Astrocyte (in vitro differentiated cells and primary cell): ENCODE data around the gene DNAJC11. TPM values are rescaled to one million over a fixed set of nuclear protein-coding genes. Genes with fewer than 3 reads are reported as not detected.
A peak's percentile ranks its signal among the peaks of the same experiment; 100 is the strongest.
"Not testable (repeated sequence)": the region's sequence is repeated elsewhere in the genome, so short reads cannot be mapped to it uniquely, and the experiment has no call there.

ENCODE experiments used
- DNase-seq: peaks from one replicate; pipeline ENCODE4 v3.0.0-alpha.2; 2010; ENCODE audit warnings: low read depth
- FAIRE-seq: peaks from 2 replicates; lab custom pipeline; 2011; peaks lifted over from hg19 to GRCh38; lab: Jason Lieb, UNC
- H2AFZ ChIP-seq: 2 replicates; pipeline ENCODE4 v1.6.0; 2012; ENCODE audit warnings: low read depth, low read length, inconsistent platforms
- H3K27ac ChIP-seq: 2 replicates; pipeline ENCODE4 v1.5.1; 2011; ENCODE audit warnings: low read depth, low read length, inconsistent platforms
- H3K27me3 ChIP-seq: 2 replicates; pipeline ENCODE4 v1.6.0; 2011; ENCODE audit warnings: low read length, inconsistent platforms; ENCODE audit not compliant: insufficient read depth
- H3K36me3 ChIP-seq: 2 replicates; pipeline ENCODE4 v1.5.1; 2011; ENCODE audit warnings: low read length, inconsistent platforms; ENCODE audit not compliant: insufficient read depth
- H3K4me1 ChIP-seq: 2 replicates; pipeline ENCODE4 v1.5.1; 2011; ENCODE audit warnings: low read length, inconsistent platforms; ENCODE audit not compliant: insufficient read depth
- H3K4me2 ChIP-seq: 2 replicates; pipeline ENCODE4 v1.6.0; 2012; ENCODE audit warnings: low read length, inconsistent platforms
- H3K4me3 ChIP-seq: 2 replicates; pipeline ENCODE4 v1.5.1; 2011; ENCODE audit warnings: low read depth, mild to moderate bottlenecking, low read length, inconsistent platforms; ENCODE audit not compliant: insufficient read depth
- H3K79me2 ChIP-seq: 2 replicates; pipeline ENCODE4 v1.6.0; 2012; ENCODE audit warnings: mild to moderate bottlenecking, low read length, inconsistent platforms; ENCODE audit not compliant: insufficient read depth
- H3K9ac ChIP-seq: 2 replicates; pipeline ENCODE4 v1.6.0; 2012; ENCODE audit warnings: mild to moderate bottlenecking, low read length, inconsistent platforms
- H3K9me3 ChIP-seq: 2 replicates; pipeline ENCODE4 v1.5.1; 2012; ENCODE audit warnings: low read depth, mild to moderate bottlenecking, low read length, inconsistent platforms; ENCODE audit not compliant: insufficient read depth
- H4K20me1 ChIP-seq: 2 replicates; pipeline ENCODE4 v1.6.0; 2012; ENCODE audit warnings: low read length, inconsistent platforms; ENCODE audit not compliant: insufficient read depth
- H3K27ac Mint-ChIP-seq: one replicate; pipeline ENCODE4 v1.8.0; 2021; ENCODE audit warnings: mild to moderate bottlenecking, mixed read lengths; ENCODE audit not compliant: unreplicated experiment
- H3K27me3 Mint-ChIP-seq: one replicate; pipeline ENCODE4 v1.8.0; 2021; ENCODE audit warnings: low read depth, mixed read lengths; ENCODE audit not compliant: unreplicated experiment
- H3K36me3 Mint-ChIP-seq: one replicate; pipeline ENCODE4 v1.8.0; 2021; ENCODE audit warnings: low read depth, mixed read lengths; ENCODE audit not compliant: unreplicated experiment
- H3K4me1 Mint-ChIP-seq: one replicate; pipeline ENCODE4 v1.8.0; 2021; ENCODE audit warnings: low read depth, mixed read lengths; ENCODE audit not compliant: unreplicated experiment
- H3K4me3 Mint-ChIP-seq: one replicate; pipeline ENCODE4 v1.8.0; 2021; ENCODE audit warnings: mild to moderate bottlenecking, moderate library complexity, mixed read lengths; ENCODE audit not compliant: unreplicated experiment
- H3K9me3 Mint-ChIP-seq: one replicate; pipeline ENCODE4 v1.8.0; 2021; ENCODE audit warnings: mild to moderate bottlenecking, mixed read lengths; ENCODE audit not compliant: unreplicated experiment
- CTCF ChIP-seq: IDR thresholded peaks from 2 replicates; pipeline ENCODE4 v1.5.1; 2011; ENCODE audit warnings: low read depth, mild to moderate bottlenecking, inconsistent platforms, low read length, moderate library complexity; ENCODE audit not compliant: insufficient read depth
- EZH2 ChIP-seq: IDR thresholded peaks from 2 replicates; pipeline ENCODE4 v1.6.1; 2012; ENCODE audit warnings: mild to moderate bottlenecking, low read length, inconsistent platforms; ENCODE audit not compliant: insufficient read depth
- total RNA-seq: library from RNA; stranded (reverse); gene quantifications from 2 replicates; pipeline ENCODE4 v1.2.1, GENCODE V29; 2021

The DNAJC11 gene
- total RNA-seq, 1 donor from 2014 or later = 63.9 TPM

GRCh38 chr1:6700853-6701436 lies 671 bp downstream of the DNAJC11 start:
- peaks cover 19% of the 10 kb centered on the region for H4K20me1 ChIP-seq
- peak overlapping the region; percentile 91 for H3K4me3 ChIP-seq
- Mint-ChIP-seq H3K9me3 (no peaks in the 10 kb centered on the region), H3K4me3 (peak overlapping the region; percentile 97), H3K27ac (peak overlapping the region; percentile 96), H3K4me1 (peaks cover 15% of the 10 kb centered on the region), H3K27me3 (no peaks in the 10 kb centered on the region), H3K36me3 (no peaks in the 10 kb centered on the region)
- H3K79me2 ChIP-seq = peaks cover 54% of the 10 kb centered on the region
- DNase-seq (no peak), FAIRE-seq (no peak)
- H3K9me3 ChIP-seq = no peaks in the 10 kb centered on the region
- H3K27me3 ChIP-seq = no peaks in the 10 kb centered on the region
- peak overlapping the region; percentile 94 for H3K27ac ChIP-seq
- H3K9ac ChIP-seq = peak overlapping the region; percentile 98
- H3K36me3 ChIP-seq = no peaks in the 10 kb centered on the region
- peak overlapping the region; percentile 98 for H2AFZ ChIP-seq
- peak overlapping the region; percentile 94 for H3K4me2 ChIP-seq
- TF ChIP-seq CTCF = no peak
- TF ChIP-seq EZH2 = no peak
- peaks cover 6% of the 10 kb centered on the region for H3K4me1 ChIP-seq

GRCh38 chr1:6699915-6700314 lies 1.7 kb downstream of the DNAJC11 start:
- H3K27ac Mint-ChIP-seq, H3K36me3 ChIP-seq, H3K4me3 ChIP-seq, H3K9me3 ChIP-seq, H3K36me3 Mint-ChIP-seq, FAIRE-seq, DNase-seq, H2AFZ ChIP-seq, H3K9me3 Mint-ChIP-seq, H3K27me3 Mint-ChIP-seq, H3K27ac ChIP-seq, H3K9ac ChIP-seq, H3K27me3 ChIP-seq: not testable (repeated sequence)
- Mint-ChIP-seq H3K4me3 (peak overlapping the region; percentile 97), H3K4me1 (peaks cover 19% of the 10 kb centered on the region)
- Histone ChIP-seq H3K4me1 (peaks cover 10% of the 10 kb centered on the region), H3K79me2 (peaks cover 62% of the 10 kb centered on the region), H4K20me1 (peaks cover 23% of the 10 kb centered on the region), H3K4me2 (peak overlapping the region; percentile 94)

- Mint-ChIP-seq H3K4me1 (peaks cover 23% of the 10 kb centered on the region), H3K27me3 (no peaks in the 10 kb centered on the region), H3K36me3 (no peaks in the 10 kb centered on the region), H3K9me3 (no peaks in the 10 kb centered on the region), H3K4me3 (no peak overlapping the region), H3K27ac (peak overlapping the region; percentile 15)
- H3K36me3 ChIP-seq = no peaks in the 10 kb centered on the region
- H3K79me2 ChIP-seq = peaks cover 71% of the 10 kb centered on the region
- no peak overlapping the region for H2AFZ ChIP-seq
- peaks cover 8% of the 10 kb centered on the region for H3K4me1 ChIP-seq
- no peak overlapping the region for H3K9ac ChIP-seq
- no peaks in the 10 kb centered on the region for H3K27me3 ChIP-seq
- no peak overlapping the region for H3K27ac ChIP-seq
- no peak overlapping the region for H3K4me2 ChIP-seq
- no peak for TF ChIP-seq EZH2
- TF ChIP-seq CTCF = no peak
- no peaks in the 10 kb centered on the region for H3K9me3 ChIP-seq
- DNase-seq (no peak), FAIRE-seq (no peak)
- H3K4me3 ChIP-seq = no peak overlapping the region
- peaks cover 38% of the 10 kb centered on the region for H4K20me1 ChIP-seq
These were observed 5.7 kb downstream of the DNAJC11 start for GRCh38 chr1:6695868-6696267.
